Activated CD8-positive, alpha-beta memory T cell treated with anti-CD3 and anti-CD28 coated beads for 4 hours (primary cell): Measurements from ENCODE around the gene STRC.
"Not testable (repeated sequence)": the region's sequence is repeated elsewhere in the genome, so short reads cannot be mapped to it uniquely, and the experiment has no call there.

Experiments used
- DNase-seq, 2 donors: peaks; one replicate each; pipeline ENCODE4 v3.0.0-alpha.2; 2020; ENCODE audit warnings: low read depth in 2 of 2

The STRC gene

GRCh38 chr15:43618700-43619099 lies at the start of gene STRC:
TSS of gene STRC (minus strand) at chr15:43618800. CDS start at chr15:43618722, 78 bp downstream.
- DNase-seq = not testable (repeated sequence)

DNA sequence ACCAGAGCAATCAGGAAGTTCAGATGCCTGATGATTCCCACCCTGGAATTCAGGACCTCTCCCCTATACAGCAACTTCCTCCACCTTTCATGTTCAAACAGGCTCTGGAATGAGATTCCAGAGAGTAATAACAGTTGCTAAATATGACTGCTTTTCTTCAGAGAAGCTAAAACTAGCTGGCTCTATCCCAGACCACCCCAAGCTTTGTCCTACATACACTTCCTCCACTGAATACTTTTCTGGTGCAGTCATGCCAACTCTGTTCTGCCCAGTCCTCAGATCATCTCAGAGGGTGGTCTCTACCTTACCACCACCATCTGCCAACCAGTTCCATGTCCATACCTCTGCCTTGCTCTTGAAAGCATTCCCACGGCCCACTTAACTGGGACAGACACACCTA lies 47.6 kb upstream of the STRC start:
- not testable (repeated sequence) for DNase-seq

DNA sequence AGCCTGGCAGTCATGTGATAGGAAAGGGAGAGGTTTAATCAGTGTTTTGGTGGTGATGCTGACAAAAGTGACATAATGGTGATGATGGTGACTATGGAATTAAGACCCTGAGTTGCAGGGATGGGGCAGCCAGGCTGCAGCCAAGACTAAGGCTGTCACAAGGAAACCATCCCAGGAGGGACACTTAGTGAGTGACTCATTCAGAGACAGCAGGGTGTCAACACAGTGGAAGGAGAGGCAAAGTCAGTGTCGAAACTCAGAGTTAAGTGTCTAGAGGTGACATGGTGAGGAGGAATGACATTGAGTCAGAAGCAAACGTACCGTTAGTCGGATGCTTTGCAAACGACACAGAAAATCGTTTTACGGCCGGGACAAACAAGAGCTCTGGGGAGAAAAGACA lies 44.7 kb upstream of the STRC start:
- DNase-seq = not testable (repeated sequence)

DNA sequence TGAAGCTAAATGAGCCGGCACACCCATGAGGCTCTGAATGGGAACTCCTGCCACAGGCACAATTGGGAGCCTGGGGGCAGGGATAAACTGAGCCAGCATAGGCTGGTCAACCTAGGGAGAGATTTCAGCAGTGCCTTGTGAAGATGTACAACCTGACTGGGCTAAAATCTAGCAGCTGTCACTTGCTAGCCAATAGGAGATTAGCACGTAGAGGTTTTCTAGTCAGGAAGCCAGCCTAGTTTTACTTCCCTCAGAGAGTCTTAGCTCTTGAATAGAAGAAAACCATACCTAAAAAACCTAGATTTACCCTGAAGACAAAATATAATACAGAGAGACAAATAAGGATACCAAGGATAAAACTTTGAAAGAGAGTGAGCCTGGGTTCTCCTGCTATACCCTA lies 43.7 kb upstream of the STRC start:
- not testable (repeated sequence) for DNase-seq

- not testable (repeated sequence) for DNase-seq
These were observed 41.1 kb upstream of the STRC start for GRCh38 chr15:43659727-43660126.

GRCh38 chr15:43649430-43649926 lies 30.9 kb upstream of the STRC start:
- DNase-seq = not testable (repeated sequence)

DNA sequence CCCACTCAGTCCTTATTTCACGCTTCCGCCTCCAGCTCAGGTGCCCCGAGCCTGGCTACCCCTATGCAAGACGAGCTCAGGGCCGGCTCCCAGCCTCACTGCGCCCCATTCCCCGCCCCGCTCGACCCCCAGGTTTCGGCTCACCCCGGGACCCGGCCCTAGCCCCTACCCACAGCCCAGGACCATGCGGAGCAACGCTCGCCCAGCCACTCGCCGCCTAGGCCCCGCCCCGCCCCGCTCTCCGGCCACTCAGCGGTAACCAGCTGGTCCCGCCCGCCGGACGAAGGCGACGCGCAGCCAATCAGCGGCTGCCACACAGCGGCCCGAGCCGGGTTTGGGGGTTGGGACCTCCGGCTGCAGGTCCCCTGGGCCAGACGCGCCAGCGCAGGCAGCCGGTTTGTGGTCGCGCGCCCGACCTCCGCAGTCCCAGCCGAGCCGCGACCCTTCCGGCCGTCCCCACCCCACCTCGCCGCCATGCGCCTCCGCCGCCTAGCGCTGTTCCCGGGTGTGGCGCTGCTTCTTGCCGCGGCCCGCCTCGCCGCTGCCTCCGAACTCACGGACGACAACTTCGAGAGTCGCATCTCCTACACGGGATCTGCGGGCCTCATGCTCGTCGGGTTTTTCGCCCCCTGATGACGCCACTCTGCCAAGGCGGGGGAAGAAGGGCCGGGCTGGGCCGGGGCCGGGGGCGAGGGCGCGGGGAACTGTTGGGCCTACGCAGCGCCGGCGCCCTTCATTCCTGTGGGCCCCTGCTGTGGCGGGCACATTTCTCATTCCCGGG lies 30.2 kb upstream of the STRC start, which contains the start of gene CATSPER2:
CATSPER2 (minus strand) TSS at position 196 of the 781 bp plus-strand sequence. CDS start 783 bp downstream, outside the sequence.
- no peak for DNase-seq

- DNase-seq = not testable (repeated sequence)
These were observed 20.0 kb upstream of the STRC start for GRCh38 chr15:43638464-43639204.

- DNase-seq = not testable (repeated sequence)
These were observed 8.3 kb upstream of the STRC start for GRCh38 chr15:43626937-43627336.

DNA sequence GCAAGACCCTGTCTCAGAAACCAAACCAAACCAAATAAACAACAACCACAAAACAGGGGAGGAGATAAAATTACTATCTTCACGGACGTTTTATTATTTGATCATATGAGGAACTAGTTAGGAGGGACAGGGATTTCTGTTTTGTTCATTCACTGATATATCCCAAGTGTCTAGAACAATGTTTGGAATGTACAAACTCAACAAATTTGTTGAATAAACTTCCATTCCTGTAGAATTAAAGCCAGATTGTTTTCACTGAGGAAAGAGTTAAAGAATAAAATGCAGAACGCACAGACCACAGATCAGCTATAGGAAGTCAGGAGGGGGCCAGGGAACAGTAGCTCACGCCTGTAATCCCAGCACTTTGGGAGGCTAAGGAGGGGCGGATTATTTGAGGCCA lies 6.5 kb upstream of the STRC start:
- DNase-seq = no peak

DNA sequence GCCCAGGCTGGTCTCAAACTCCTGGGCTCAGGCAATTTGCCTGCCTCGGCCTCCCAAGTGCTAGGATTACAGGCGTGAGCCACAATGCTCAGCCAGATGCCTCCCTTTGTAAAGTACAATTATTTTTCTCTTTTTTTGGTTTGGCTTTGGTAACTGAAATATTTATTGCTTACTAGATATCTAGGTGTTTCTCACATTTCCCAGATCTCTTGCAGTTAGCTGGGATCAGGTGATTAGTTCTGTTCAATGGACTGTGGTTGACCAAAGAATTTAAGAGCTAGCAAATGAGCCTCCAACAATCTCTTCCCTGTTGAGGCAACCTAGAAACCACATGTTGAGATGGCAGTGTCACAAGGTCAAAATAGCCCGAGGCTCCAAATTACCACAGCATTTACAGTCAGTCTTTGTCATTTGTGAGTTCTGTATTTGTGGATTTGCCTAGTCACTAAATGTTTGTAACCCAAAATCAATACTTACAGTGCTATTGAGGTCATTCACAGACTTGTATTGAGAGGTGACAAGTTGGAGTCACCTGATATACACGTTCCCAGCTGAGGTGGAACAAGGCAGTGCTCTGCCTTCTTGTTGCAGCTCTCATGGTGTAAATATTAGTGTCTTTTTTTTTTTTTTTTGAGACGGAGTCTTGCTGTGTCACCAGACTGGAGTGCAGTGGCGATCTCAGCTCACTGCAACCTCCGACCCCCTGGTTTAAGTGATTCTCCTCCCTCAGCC lies 3.6 kb upstream of the STRC start:
- DNase-seq = not testable (repeated sequence)

GRCh38 chr15:43617750-43618149 lies 850 bp downstream of the STRC start:
- DNase-seq = not testable (repeated sequence)

DNA sequence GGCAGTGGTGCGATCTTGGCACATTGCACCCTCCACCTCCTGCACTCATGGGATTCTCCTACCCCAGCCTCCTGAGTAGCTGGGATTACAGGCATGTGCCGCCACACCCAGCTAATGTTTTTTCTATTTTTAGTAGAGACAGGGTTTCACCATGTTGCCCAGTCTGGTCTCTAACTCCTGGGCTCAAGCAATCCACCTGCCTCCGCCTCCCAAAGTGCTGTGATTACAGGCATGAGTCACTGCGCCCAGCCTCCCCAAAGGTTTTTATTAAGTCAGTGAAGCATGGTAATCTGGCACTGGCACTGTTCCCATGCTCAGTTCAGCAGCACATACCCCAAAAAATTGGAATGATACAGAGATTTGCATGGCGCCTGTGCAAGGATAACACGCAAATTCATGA lies 16.4 kb downstream of the STRC start:
- DNase-seq = not testable (repeated sequence)

DNA sequence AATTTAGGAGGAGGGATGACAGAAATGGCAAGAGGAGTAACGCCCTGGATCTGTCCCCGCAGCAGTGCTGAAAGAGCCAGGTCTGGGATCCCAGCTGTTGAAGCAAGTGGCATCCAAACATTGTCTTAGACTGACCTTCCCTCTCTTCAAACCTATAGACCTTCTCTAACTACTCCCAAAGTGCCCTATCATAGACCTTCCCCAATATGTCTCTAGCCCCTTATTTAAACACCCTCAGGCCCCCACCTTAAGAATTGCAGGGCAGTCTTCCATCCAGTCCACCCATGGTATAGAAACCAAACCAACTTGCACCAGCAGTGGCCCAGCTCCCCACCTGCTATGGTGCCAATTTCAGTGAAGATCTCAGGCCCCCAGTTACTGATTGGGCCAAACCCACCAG lies 18.4 kb downstream of the STRC start:
- DNase-seq = not testable (repeated sequence)

DNA sequence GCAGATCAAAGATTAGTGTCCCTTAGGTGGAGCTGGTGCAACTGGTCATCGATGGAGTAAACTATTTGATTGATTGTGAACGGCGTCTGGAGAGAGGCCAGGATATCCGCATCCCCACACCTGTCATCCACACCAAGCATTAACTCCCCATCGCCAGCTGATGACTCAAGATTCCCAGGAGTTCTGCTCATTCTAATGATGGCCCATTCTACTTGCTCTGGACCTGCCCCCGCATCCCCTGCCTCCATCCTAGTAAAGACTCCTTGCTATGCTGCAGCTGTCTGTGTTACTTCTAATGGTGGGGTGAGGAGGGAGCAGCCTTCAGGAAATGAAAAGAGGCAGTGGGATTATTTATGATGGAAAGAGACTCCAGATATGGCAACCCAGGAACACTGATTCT lies 19.5 kb downstream of the STRC start:
- not testable (repeated sequence) for DNase-seq

DNA sequence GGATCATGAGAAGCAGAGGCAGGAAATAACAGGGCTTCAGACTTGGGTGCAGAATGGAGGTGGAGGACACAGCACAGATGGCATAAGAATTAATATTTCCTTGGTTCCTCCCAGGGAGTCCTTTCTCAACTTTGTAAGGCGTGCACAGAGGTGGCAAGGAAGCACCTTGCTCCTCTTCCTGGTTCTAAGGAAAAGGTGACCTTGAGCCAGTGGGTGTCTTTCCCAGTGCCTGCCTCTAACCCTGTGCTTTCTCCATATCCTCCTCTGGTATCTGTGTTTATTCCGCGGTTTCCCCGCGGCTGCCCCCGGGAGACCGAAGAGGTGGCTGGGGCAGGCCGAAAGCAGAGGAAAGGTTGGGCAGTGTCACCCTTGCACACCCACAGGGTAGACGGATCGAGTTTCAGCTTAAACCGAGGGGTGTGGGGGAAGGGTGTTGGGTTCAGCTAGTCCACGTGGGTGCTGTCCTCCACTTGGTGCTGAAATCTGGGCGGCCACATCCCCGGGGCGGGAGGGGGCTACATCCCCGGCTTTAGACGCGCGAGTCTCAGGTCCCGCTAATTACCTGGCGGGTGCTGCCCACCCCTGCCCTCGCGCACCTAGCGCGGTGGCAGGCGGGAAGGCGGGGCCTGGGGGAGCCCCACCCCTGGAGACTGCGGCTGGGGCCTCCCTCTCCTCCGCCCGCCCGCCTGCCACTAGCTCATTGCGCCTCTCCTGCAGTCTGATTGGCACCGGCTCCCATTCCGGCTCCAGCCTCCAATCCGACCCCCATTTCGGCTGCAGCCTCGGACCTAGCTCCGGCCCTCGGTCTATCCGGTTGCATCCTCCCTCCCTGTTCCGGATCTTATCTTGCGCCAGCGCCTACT lies 25.0 kb downstream of the STRC start, which contains the start of gene CKMT1B:
CKMT1B (plus strand) TSS at position 700 of the 863 bp plus-strand sequence. CDS start 192 bp downstream, outside the sequence.
- DNase-seq = not testable (repeated sequence)

- DNase-seq = not testable (repeated sequence)
These were observed 25.8 kb downstream of the STRC start for GRCh38 chr15:43592841-43593240.

GRCh38 chr15:43589778-43590466 lies 28.7 kb downstream of the STRC start, which contains the start of gene PPIP5K1:
TSS of gene PPIP5K1 (minus strand) at chr15:43590208. CDS start at chr15:43584504, 5,704 bp downstream.
- not testable (repeated sequence) for DNase-seq

- not testable (repeated sequence) for DNase-seq
These were observed 44.0 kb downstream of the STRC start for GRCh38 chr15:43574607-43575006.

DNA sequence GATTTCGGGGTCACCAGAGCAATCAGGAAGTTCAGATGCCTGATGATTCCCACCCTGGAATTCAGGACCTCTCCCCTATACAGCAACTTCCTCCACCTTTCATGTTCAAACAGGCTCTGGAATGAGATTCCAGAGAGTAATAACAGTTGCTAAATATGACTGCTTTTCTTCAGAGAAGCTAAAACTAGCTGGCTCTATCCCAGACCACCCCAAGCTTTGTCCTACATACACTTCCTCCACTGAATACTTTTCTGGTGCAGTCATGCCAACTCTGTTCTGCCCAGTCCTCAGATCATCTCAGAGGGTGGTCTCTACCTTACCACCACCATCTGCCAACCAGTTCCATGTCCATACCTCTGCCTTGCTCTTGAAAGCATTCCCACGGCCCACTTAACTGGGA lies 52.0 kb downstream of the STRC start:
- not testable (repeated sequence) for DNase-seq
